Smooth muscle cell (in vitro differentiated cells): ENCODE measurements around the gene HMGXB3. TPM values are rescaled to one million over a fixed set of nuclear protein-coding genes. Genes with fewer than 3 reads are reported as not detected.

Source experiments
- DNase-seq: peaks from one replicate; lab custom pipeline; 2025; ENCODE audit not compliant: unreplicated experiment; lab: John Stamatoyannopoulos, UW
- H2AFZ ChIP-seq: fragments of 200-600 bp; sonication (generic); 2 replicates; pipeline ENCODE4 v1.6.0; 2016; ENCODE audit warnings: antibody characterized with exemption, low read depth, mild to moderate bottlenecking
- H3F3A ChIP-seq: fragments of 200-600 bp; sonication (generic); 2 replicates; pipeline ENCODE4 v1.6.0; 2017; ENCODE audit warnings: antibody characterized with exemption, low read depth
- H3K27ac ChIP-seq: fragments of 200-600 bp; sonication (generic); 2 replicates; pipeline ENCODE4 v1.5.1; 2016; ENCODE audit warnings: low read depth, mild to moderate bottlenecking
- H3K27me3 ChIP-seq: fragments of 200-600 bp; sonication (generic); 2 replicates; pipeline ENCODE4 v1.6.1; 2016; ENCODE audit warnings: low read depth, mild to moderate bottlenecking
- H3K36me3 ChIP-seq: fragments of 200-600 bp; sonication (generic); 2 replicates; pipeline ENCODE4 v1.5.1; 2016; ENCODE audit warnings: low read depth
- H3K4me1 ChIP-seq: fragments of 200-600 bp; sonication (generic); 2 replicates; pipeline ENCODE4 v1.5.1; 2016; ENCODE audit warnings: low read depth
- H3K4me2 ChIP-seq: fragments of 200-600 bp; sonication (generic); 2 replicates; pipeline ENCODE4 v1.6.0; 2016; ENCODE audit warnings: mild to moderate bottlenecking
- H3K4me3 ChIP-seq: fragments of 200-600 bp; sonication (generic); 2 replicates; pipeline ENCODE4 v1.5.1; 2016; ENCODE audit warnings: mild to moderate bottlenecking
- H3K79me2 ChIP-seq: fragments of 200-600 bp; sonication (generic); 2 replicates; pipeline ENCODE4 v1.6.0; 2016; ENCODE audit warnings: low read depth, mild to moderate bottlenecking
- H3K9ac ChIP-seq: fragments of 200-600 bp; sonication (generic); 2 replicates; pipeline ENCODE4 v1.6.0; 2016; ENCODE audit warnings: low read depth
- H3K9me3 ChIP-seq: fragments of 200-600 bp; sonication (generic); replicated peaks from 2 replicates; pipeline ENCODE4 v1.5.1; 2016; ENCODE audit warnings: low read depth
- H4K20me1 ChIP-seq: fragments of 200-600 bp; sonication (generic); 2 replicates; pipeline ENCODE4 v1.6.0; 2016; ENCODE audit warnings: low read depth
- CTCF ChIP-seq: fragments of 200-600 bp; sonication (generic); IDR thresholded peaks from 2 replicates; pipeline ENCODE4 v1.5.1; 2017; ENCODE audit warnings: borderline replicate concordance, mild to moderate bottlenecking, antibody characterized with exemption; ENCODE audit not compliant: insufficient read depth, poor library complexity, severe bottlenecking
- WGBS: methylation state at CpG from one replicate; pipeline ENCODE4 v1.1.7; 2016; ENCODE audit warnings: low lambda C conversion rate; 5-methylcytosine and 5-hydroxymethylcytosine counted together
- polyA plus RNA-seq: library from polyadenylated mRNA; unstranded; fragments of >200 nt; fragmentation: Nextera tagmentation; extraction: Ambion mirVana; gene quantifications from 2 replicates; pipeline ENCODE4 v1.2.1, GENCODE V29; 2016
- total RNA-seq: library from RNA; depleted of rRNA; stranded (reverse); fragments of >200 nt; gene quantifications from 2 replicates; pipeline ENCODE4 v1.2.3, GENCODE V29; 2014

Gene HMGXB3
- total and polyA plus RNA-seq, 2 experiments from 2014 or later, result 31.4 to 41.8 TPM

GRCh38 chr5:150054569-150054968 lies 54.0 kb downstream of the HMGXB3 start:
- H3K79me2 ChIP-seq, result no peaks in the 10 kb centered on the region

GRCh38 chr5:150055326-150056074 lies 55.0 kb downstream of the HMGXB3 start:
- H3K36me3 ChIP-seq, result peaks cover 3% of the 10 kb centered on the region
- TF ChIP-seq CTCF, result no peak
- DNase-seq, result no peak
- no peaks in the 10 kb centered on the region for H3K79me2 ChIP-seq
- no peak overlapping the region for H3K27ac ChIP-seq
- no peaks in the 10 kb centered on the region for H3K27me3 ChIP-seq
- no peak overlapping the region for H3K9ac ChIP-seq
- 95% methylated on average over 14 of the region's 14 CpGs for WGBS
- H3K4me1 ChIP-seq, result peaks cover 11% of the 10 kb centered on the region
- H3K4me2 ChIP-seq, result no peak overlapping the region
- no peak overlapping the region for H3K4me3 ChIP-seq
- no peaks in the 10 kb centered on the region for H4K20me1 ChIP-seq
- peaks cover 7% of the 10 kb centered on the region for H3F3A ChIP-seq
- no peak overlapping the region for H2AFZ ChIP-seq
- no peaks in the 10 kb centered on the region for H3K9me3 ChIP-seq

More at GRCh38 chr5:150054569-150054968, 54.0 kb downstream of the HMGXB3 start:
- no peak overlapping the region for H2AFZ ChIP-seq
- WGBS, result 98% methylated on average over 2 of the region's 2 CpGs
- no peaks in the 10 kb centered on the region for H3K9me3 ChIP-seq
- H3K4me2 ChIP-seq, result no peak overlapping the region
- H3F3A ChIP-seq, result peaks cover 7% of the 10 kb centered on the region
- H3K4me3 ChIP-seq, result no peak overlapping the region
- no peak for DNase-seq
- peaks cover 11% of the 10 kb centered on the region for H3K4me1 ChIP-seq
- H3K9ac ChIP-seq, result no peak overlapping the region
- no peaks in the 10 kb centered on the region for H3K27me3 ChIP-seq
- no peak for TF ChIP-seq CTCF
- H4K20me1 ChIP-seq, result no peaks in the 10 kb centered on the region
- H3K36me3 ChIP-seq, result peaks cover 3% of the 10 kb centered on the region
- H3K27ac ChIP-seq, result no peak overlapping the region

GRCh38 chr5:150056075-150056443 lies 55.5 kb downstream of the HMGXB3 start:
- H3K9me3 ChIP-seq, result no peaks in the 10 kb centered on the region
- H3K27ac ChIP-seq, result no peak overlapping the region
- no peak for TF ChIP-seq CTCF
- peaks cover 11% of the 10 kb centered on the region for H3K4me1 ChIP-seq
- no peak overlapping the region for H2AFZ ChIP-seq
- no peak for DNase-seq
- no peaks in the 10 kb centered on the region for H3K27me3 ChIP-seq
- H4K20me1 ChIP-seq, result no peaks in the 10 kb centered on the region
- H3K4me3 ChIP-seq, result no peak overlapping the region
- H3K4me2 ChIP-seq, result no peak overlapping the region
- H3K9ac ChIP-seq, result no peak overlapping the region
- peaks cover 7% of the 10 kb centered on the region for H3F3A ChIP-seq
- WGBS, result 95% methylated on average over 9 of the region's 9 CpGs
- H3K79me2 ChIP-seq, result no peaks in the 10 kb centered on the region
- no peaks in the 10 kb centered on the region for H3K36me3 ChIP-seq

- Histone ChIP-seq H3K27ac (no peak overlapping the region), H2AFZ (no peak overlapping the region), H3K4me1 (peaks cover 11% of the 10 kb centered on the region), H3K36me3 (no peaks in the 10 kb centered on the region), H3K4me2 (no peak overlapping the region), H4K20me1 (no peaks in the 10 kb centered on the region), H3K79me2 (no peaks in the 10 kb centered on the region), H3F3A (peaks cover 7% of the 10 kb centered on the region), H3K9me3 (no peaks in the 10 kb centered on the region), H3K4me3 (no peak overlapping the region), H3K27me3 (no peaks in the 10 kb centered on the region), H3K9ac (no peak overlapping the region)
- 96% methylated on average over 8 of the region's 8 CpGs for WGBS
- TF ChIP-seq CTCF, result no peak
- DNase-seq, result no peak
These were observed 56.5 kb downstream of the HMGXB3 start for GRCh38 chr5:150057052-150057451.
